ENCODE data around the gene TMEM132D.

- TF ChIP-seq CTCF (IDR thresholded peaks at IDR 0.05; ENCODE audit: poor library complexity, severe bottlenecking) (no peak), REST (IDR thresholded peaks at IDR 0.05; ENCODE audit: borderline replicate concordance) (no peak)
Observed at GRCh38 chr12:129068684-129069083, 835.1 kb downstream of the TMEM132D start.

All from neural cell (in vitro differentiated cells).